ENCODE data around the gene CD200.

- TF ChIP-seq POLR2A (conservative IDR thresholded peaks at IDR 0.05) (no peak), AFF4 (CRISPR knock-in tag; IDR thresholded peaks at IDR 0.05) (no peak), E4F1 (CRISPR knock-in tag; IDR thresholded peaks at IDR 0.05; ENCODE audit: borderline replicate concordance) (no peak), RAD51 (IDR thresholded peaks at IDR 0.05; ENCODE audit: borderline replicate concordance, low read depth) (no peak), NR2C1 (IDR thresholded peaks at IDR 0.05) (no peak), NR2C1 (tag; IDR thresholded peaks at IDR 0.05) (no peak)
Observed at GRCh38 chr3:112315791-112316190, 17.2 kb upstream of the CD200 start.

Measured in K562 (cell line).